ENCODE results near the gene TMEM213.

DNA sequence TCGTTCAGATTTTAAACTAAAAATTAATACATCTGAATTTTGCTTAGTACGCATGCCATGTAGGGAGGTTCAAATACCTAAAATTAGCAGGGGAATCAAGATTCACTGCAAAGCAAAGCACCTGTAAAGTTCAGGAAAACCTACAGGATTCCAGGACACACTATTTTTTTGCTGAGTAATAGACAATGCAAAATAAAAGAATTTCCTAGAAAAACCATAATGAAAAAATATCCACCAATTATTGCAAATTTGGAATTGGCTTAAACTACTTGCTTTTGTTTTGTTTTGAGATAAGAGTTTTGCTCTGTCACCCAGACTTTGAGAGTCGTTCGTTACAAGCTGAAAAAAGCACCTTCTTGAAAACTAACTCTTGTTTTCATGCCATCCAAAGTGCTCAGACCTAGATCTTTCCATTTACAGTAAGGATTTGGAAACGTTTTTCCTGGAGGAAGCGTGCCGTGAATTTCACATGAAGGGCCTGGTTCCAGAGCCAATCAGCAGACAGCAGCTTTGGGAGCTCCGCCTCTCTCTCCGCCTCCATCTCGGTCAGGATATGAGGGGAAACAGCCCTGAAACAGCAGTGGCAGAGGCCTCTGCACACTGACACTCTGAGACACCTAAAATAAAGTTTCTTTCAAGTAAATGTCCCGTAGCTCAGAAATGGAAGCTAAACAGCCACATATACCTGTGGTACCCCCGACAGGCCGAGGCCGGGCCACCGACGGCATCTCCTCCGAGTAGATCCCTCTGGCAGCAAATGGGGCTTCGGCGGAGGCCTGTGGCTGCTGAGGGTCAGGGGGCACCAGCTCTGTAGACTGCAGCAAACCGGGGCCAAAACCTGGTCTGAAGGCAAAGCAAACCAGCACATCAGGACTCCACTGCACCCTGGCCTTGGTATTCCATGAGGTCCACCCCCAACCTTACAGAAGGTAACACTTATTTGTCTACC is 46.1 kb downstream of the TMEM213 start:
- TF ChIP-seq, protein P1, sequence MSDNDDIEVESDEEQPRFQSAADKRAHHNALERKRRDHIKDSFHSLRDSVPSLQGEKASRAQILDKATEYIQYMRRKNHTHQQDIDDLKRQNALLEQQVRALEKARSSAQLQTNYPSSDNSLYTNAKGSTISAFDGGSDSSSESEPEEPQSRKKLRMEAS (CRISPR knock-in tag; IDR thresholded peaks at IDR 0.05): no peak
- TF ChIP-seq FOXP1 (CRISPR knock-in tag; IDR thresholded peaks at IDR 0.05; ENCODE audit: borderline replicate concordance): no peak
- TF ChIP-seq CREB1 (CRISPR knock-in tag; IDR thresholded peaks at IDR 0.05): no peak
- no peak for TF ChIP-seq NR2C2 (CRISPR knock-in tag; IDR thresholded peaks at IDR 0.05)
- TF ChIP-seq, protein P2, sequence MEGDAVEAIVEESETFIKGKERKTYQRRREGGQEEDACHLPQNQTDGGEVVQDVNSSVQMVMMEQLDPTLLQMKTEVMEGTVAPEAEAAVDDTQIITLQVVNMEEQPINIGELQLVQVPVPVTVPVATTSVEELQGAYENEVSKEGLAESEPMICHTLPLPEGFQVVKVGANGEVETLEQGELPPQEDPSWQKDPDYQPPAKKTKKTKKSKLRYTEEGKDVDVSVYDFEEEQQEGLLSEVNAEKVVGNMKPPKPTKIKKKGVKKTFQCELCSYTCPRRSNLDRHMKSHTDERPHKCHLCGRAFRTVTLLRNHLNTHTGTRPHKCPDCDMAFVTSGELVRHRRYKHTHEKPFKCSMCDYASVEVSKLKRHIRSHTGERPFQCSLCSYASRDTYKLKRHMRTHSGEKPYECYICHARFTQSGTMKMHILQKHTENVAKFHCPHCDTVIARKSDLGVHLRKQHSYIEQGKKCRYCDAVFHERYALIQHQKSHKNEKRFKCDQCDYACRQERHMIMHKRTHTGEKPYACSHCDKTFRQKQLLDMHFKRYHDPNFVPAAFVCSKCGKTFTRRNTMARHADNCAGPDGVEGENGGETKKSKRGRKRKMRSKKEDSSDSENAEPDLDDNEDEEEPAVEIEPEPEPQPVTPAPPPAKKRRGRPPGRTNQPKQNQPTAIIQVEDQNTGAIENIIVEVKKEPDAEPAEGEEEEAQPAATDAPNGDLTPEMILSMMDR (IDR thresholded peaks at IDR 0.05): no peak
- TF ChIP-seq SP1 (CRISPR knock-in tag; conservative IDR thresholded peaks at IDR 0.05): no peak
- no peak for TF ChIP-seq ZNF671 (CRISPR knock-in tag; IDR thresholded peaks at IDR 0.05)
- TF ChIP-seq, protein P3, sequence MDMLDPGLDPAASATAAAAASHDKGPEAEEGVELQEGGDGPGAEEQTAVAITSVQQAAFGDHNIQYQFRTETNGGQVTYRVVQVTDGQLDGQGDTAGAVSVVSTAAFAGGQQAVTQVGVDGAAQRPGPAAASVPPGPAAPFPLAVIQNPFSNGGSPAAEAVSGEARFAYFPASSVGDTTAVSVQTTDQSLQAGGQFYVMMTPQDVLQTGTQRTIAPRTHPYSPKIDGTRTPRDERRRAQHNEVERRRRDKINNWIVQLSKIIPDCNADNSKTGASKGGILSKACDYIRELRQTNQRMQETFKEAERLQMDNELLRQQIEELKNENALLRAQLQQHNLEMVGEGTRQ (CRISPR knock-in tag; IDR thresholded peaks at IDR 0.05): no peak

Measured in WTC11 (cell line).